Astrocyte (in vitro differentiated cells and primary cell): ENCODE measurements around the gene BOLA2B.
"Not testable (repeated sequence)": the region's sequence is repeated elsewhere in the genome, so short reads cannot be mapped to it uniquely, and the experiment has no call there.

Experiments
- EZH2 ChIP-seq: IDR thresholded peaks from 2 replicates; pipeline ENCODE4 v1.6.1; 2012; ENCODE audit warnings: mild to moderate bottlenecking, low read length, inconsistent platforms; ENCODE audit not compliant: insufficient read depth
- TF ChIP-seq, protein P1 (sequence below): IDR thresholded peaks from 2 replicates; pipeline ENCODE4 v1.5.1; 2011; ENCODE audit warnings: low read depth, mild to moderate bottlenecking, inconsistent platforms, low read length, moderate library complexity; ENCODE audit not compliant: insufficient read depth

DNA sequence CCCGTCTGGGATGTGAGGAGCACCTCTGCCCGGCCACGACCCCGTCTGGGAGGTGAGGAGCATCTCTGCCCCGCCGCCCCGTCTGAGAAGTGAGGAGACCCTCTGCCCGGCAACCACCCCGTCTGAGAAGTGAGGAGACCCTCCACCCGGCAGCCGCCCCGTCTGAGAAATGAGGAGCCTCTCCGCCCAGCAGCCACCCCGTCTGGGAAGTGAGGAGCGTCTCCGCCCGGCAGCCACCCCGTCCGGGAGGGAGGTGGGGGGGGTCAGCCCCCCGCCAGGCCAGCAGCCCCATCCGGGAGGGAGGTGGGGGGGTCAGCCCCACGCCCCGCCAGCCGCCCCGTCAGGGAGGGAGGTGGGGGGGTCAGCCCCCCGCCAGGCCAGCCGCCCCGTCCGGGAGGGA lies 24.7 kb downstream of the BOLA2B start:
- TF ChIP-seq, protein P1, sequence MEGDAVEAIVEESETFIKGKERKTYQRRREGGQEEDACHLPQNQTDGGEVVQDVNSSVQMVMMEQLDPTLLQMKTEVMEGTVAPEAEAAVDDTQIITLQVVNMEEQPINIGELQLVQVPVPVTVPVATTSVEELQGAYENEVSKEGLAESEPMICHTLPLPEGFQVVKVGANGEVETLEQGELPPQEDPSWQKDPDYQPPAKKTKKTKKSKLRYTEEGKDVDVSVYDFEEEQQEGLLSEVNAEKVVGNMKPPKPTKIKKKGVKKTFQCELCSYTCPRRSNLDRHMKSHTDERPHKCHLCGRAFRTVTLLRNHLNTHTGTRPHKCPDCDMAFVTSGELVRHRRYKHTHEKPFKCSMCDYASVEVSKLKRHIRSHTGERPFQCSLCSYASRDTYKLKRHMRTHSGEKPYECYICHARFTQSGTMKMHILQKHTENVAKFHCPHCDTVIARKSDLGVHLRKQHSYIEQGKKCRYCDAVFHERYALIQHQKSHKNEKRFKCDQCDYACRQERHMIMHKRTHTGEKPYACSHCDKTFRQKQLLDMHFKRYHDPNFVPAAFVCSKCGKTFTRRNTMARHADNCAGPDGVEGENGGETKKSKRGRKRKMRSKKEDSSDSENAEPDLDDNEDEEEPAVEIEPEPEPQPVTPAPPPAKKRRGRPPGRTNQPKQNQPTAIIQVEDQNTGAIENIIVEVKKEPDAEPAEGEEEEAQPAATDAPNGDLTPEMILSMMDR = not testable (repeated sequence)
- TF ChIP-seq EZH2 = not testable (repeated sequence)
